DND-41 (cell line): ENCODE data around the gene WHRN.

Source experiments
- ATAC-seq: fragments of 200-7000 bp; cut with Tn5 transposase; 3 replicates; pipeline ENCODE4 v1.9.1; 2021; ENCODE audit warnings: low read depth; ENCODE audit not compliant: insufficient read depth
- DNase-seq: peaks from one replicate; pipeline ENCODE4 v3.0.0-alpha.2; 2020
- H2AFZ ChIP-seq: 2 replicates; pipeline ENCODE4 v1.6.0; 2012; ENCODE audit warnings: low read depth, low read length
- H3K27ac ChIP-seq: 2 replicates; pipeline ENCODE4 v1.5.1; 2012; ENCODE audit warnings: low read length, inconsistent platforms
- H3K27me3 ChIP-seq: fragments of 200-600 bp; sonication (generic); 2 replicates; pipeline ENCODE4 v1.6.0; 2012; ENCODE audit warnings: low read length, mild to moderate bottlenecking, inconsistent platforms; ENCODE audit not compliant: insufficient read depth, poor library complexity
- H3K36me3 ChIP-seq: 2 replicates; pipeline ENCODE4 v1.5.1; 2012; ENCODE audit warnings: low read length, inconsistent platforms; ENCODE audit not compliant: insufficient read depth
- H3K4me1 ChIP-seq: 2 replicates; pipeline ENCODE4 v1.5.1; 2012; ENCODE audit warnings: mild to moderate bottlenecking, low read length; ENCODE audit not compliant: insufficient read depth
- H3K4me2 ChIP-seq: 2 replicates; pipeline ENCODE4 v1.6.0; 2012; ENCODE audit warnings: mild to moderate bottlenecking, moderate library complexity, low read length, inconsistent platforms; ENCODE audit not compliant: insufficient read depth
- H3K4me3 ChIP-seq, 2 experiments: fragments of 200-600 bp in 1 of 2; shearing (Covaris generic) in 1 of 2; 2 replicates each; pipeline ENCODE4 v1.5.1; 2012 to 2016; ENCODE audit warnings: inconsistent platforms in 2 of 2, low read length in 2 of 2, mild to moderate bottlenecking in 2 of 2, low read depth in 1 of 2, moderate library complexity in 1 of 2
- H3K79me2 ChIP-seq: 2 replicates; pipeline ENCODE4 v1.6.0; 2012; ENCODE audit warnings: low read length, inconsistent platforms; ENCODE audit not compliant: insufficient read depth
- H3K9ac ChIP-seq: 2 replicates; pipeline ENCODE4 v1.6.0; 2012; ENCODE audit warnings: low read depth, mild to moderate bottlenecking, inconsistent platforms, low read length, moderate library complexity
- H3K9me3 ChIP-seq: 2 replicates; pipeline ENCODE4 v1.5.1; 2012; ENCODE audit warnings: low read length, moderate library complexity, mild to moderate bottlenecking, inconsistent platforms; ENCODE audit not compliant: insufficient read depth, severe bottlenecking
- H4K20me1 ChIP-seq: 2 replicates; pipeline ENCODE4 v1.6.0; 2012; ENCODE audit warnings: low read length; ENCODE audit not compliant: insufficient read depth
- EZH2 ChIP-seq: IDR thresholded peaks from 3 replicates; pipeline ENCODE4 v1.6.1; 2012; ENCODE audit warnings: borderline replicate concordance, low read depth, mild to moderate bottlenecking, moderate library complexity, low read length, inconsistent platforms; ENCODE audit not compliant: severe bottlenecking
- TF ChIP-seq, protein P1 (sequence below): IDR thresholded peaks from 2 replicates; pipeline ENCODE4 v1.5.1; 2012; ENCODE audit warnings: borderline replicate concordance, low read length, moderate library complexity, mild to moderate bottlenecking; ENCODE audit not compliant: poor library complexity, severe bottlenecking; ENCODE audit errors: extremely low read depth

WHRN gene

DNA sequence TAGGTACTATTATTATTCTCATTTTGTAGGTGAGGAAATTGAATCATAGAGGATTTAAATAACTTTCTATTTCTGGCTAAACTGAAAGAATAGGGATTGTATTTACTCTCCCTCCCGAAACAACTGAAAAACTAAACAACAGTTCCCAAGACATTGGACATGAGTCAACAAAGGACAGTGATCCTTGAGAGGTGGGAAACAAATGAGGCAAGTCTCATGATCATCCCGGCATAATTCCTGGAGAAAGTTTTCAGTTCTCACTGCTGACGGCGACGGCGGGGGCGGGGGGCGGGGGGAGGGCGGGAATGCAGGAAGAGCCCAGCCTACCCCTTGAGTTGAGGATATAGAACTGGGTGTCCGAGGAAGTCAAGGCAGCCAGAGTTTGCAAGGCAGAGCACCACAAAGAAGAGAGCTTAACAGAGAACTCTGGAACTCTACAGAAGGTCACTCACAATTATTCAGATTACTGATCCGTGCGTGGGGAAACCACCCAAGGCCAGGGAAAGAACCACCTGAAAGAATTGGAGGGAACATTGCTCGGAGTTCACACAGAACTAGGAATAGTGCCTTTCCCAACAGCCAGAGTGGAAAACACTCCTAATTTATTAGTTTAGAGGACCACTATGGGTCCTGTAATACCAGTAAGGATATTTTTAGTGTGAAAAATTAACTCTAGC is 27.4 kb upstream of the WHRN start:
- Histone ChIP-seq H2AFZ (no peak overlapping the region), H4K20me1 (no peaks in the 10 kb centered on the region), H3K9ac (no peak overlapping the region), H3K27ac (no peak overlapping the region), H3K79me2 (no peaks in the 10 kb centered on the region), H3K36me3 (no peaks in the 10 kb centered on the region), H3K4me3 (no peak overlapping the region), H3K4me1 (no peaks in the 10 kb centered on the region), H3K27me3 (peaks cover 3% of the 10 kb centered on the region), H3K4me2 (no peak overlapping the region), H3K9me3 (no peaks in the 10 kb centered on the region)
- ATAC-seq, result no peak
- no peak for DNase-seq
- TF ChIP-seq EZH2, result no peak
- TF ChIP-seq, protein P1, sequence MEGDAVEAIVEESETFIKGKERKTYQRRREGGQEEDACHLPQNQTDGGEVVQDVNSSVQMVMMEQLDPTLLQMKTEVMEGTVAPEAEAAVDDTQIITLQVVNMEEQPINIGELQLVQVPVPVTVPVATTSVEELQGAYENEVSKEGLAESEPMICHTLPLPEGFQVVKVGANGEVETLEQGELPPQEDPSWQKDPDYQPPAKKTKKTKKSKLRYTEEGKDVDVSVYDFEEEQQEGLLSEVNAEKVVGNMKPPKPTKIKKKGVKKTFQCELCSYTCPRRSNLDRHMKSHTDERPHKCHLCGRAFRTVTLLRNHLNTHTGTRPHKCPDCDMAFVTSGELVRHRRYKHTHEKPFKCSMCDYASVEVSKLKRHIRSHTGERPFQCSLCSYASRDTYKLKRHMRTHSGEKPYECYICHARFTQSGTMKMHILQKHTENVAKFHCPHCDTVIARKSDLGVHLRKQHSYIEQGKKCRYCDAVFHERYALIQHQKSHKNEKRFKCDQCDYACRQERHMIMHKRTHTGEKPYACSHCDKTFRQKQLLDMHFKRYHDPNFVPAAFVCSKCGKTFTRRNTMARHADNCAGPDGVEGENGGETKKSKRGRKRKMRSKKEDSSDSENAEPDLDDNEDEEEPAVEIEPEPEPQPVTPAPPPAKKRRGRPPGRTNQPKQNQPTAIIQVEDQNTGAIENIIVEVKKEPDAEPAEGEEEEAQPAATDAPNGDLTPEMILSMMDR, result no peak

DNA sequence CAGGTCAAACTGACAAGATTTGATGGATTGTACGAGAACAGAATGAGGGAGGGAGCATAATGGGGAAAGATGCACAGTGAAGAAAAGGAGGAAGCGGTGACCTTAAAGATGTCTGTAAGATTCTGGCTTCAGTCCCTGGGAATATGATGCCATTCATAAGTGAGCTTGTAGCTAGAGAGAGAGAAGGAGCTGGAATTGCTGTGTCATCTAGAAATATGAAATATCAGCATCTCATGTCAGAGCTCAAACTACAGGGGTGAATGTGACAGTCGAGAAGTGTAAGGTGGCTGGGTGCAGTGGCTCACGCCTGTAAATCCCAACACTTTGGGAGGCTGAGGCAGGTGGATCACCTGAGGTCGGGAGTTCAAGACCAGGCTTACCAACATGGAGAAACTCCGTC is 24.0 kb upstream of the WHRN start:
- Histone ChIP-seq H3K36me3 (no peaks in the 10 kb centered on the region), H3K4me3 (no peak overlapping the region), H3K27me3 (no peaks in the 10 kb centered on the region), H3K4me1 (no peaks in the 10 kb centered on the region), H3K79me2 (no peaks in the 10 kb centered on the region), H3K27ac (no peak overlapping the region), H2AFZ (no peak overlapping the region), H3K4me2 (no peak overlapping the region), H4K20me1 (no peaks in the 10 kb centered on the region), H3K9ac (no peak overlapping the region), H3K9me3 (no peaks in the 10 kb centered on the region)
- ATAC-seq (no peak), DNase-seq (no peak)
- TF ChIP-seq EZH2, result no peak
- TF ChIP-seq, protein P1, result no peak

DNA sequence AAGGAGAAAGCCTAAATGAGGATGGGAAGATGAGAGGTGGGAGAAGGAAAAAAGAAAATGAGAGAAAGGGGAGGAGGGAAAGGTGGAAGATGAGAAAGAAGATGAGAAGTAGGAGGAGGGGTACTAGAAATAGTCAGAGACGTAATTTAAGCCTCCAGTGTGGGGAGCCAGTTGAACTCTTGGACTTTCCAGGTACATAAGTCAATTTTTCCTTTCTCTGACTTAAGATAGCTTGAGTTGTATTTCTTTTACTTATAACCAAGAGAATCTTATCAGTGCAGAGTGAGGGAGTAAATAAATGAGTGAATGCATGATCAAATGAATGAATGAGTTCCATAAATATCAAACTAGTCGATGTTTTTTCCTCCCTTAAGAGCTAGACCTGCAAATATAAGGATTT is 21.5 kb upstream of the WHRN start:
- H3K27me3 ChIP-seq, result no peaks in the 10 kb centered on the region

More for the DNA sequence above, 21.5 kb upstream of the WHRN start:
- H3K79me2 ChIP-seq, result no peaks in the 10 kb centered on the region
- no peaks in the 10 kb centered on the region for H3K4me1 ChIP-seq
- no peak overlapping the region for H3K27ac ChIP-seq
- no peaks in the 10 kb centered on the region for H3K9me3 ChIP-seq
- no peak overlapping the region for H2AFZ ChIP-seq
- no peak overlapping the region for H3K4me2 ChIP-seq
- H3K4me3 ChIP-seq, result no peak overlapping the region
- H3K36me3 ChIP-seq, result no peaks in the 10 kb centered on the region
- no peak overlapping the region for H3K9ac ChIP-seq
- ATAC-seq (no peak), DNase-seq (no peak)
- TF ChIP-seq EZH2, result no peak
- TF ChIP-seq, protein P1, result no peak
- H4K20me1 ChIP-seq, result no peaks in the 10 kb centered on the region
